CD4-positive, alpha-beta T cell (primary cell): ENCODE results near the gene HIRIP3. TPM values are rescaled to one million over a fixed set of nuclear protein-coding genes. Genes with fewer than 3 reads are reported as not detected.
A peak's percentile ranks its signal among the peaks of the same experiment; 100 is the strongest.

Source experiments
- ATAC-seq: fragments of 200-7000 bp; cut with Tn5 transposase; one replicate; pipeline ENCODE4 v1.10.0; 2022; ENCODE audit warnings: mild to moderate bottlenecking; ENCODE audit not compliant: poor library complexity
- CTCF ChIA-PET: fragments of 350-600 bp; sonication (Branson Sonifier 250); formaldehyde crosslinking; loops from one replicate; lab custom pipeline; 2021; ENCODE audit warnings: antibody characterized with exemption, inconsistent platforms; lab: Charles Lee
- POLR2A ChIA-PET: fragments of 350-600 bp; sonication (Branson Sonifier 250); formaldehyde crosslinking; loops from one replicate; lab custom pipeline; 2021; ENCODE audit warnings: antibody characterized with exemption, inconsistent platforms; lab: Charles Lee
- DNase-seq, 14 experiments: peaks; one replicate each; pipeline ENCODE4 v3.0.0-alpha.2; 2013 to 2020; ENCODE audit warnings: mixed read lengths in 2 of 14
- H3K27ac ChIP-seq, 2 donors: one replicate each; pipeline versions ENCODE4 v1.5.1 to v1.7.0; 2013; ENCODE audit warnings: low read length in 2 of 2, low read depth in 1 of 2, mild to moderate bottlenecking in 1 of 2
- H3K27me3 ChIP-seq, 2 experiments: 1 replicate in 1 of 2; 2 replicates in 1 of 2; pipeline versions ENCODE4 v1.6.1 to v1.7.0; 2013; ENCODE audit warnings: low read length in 2 of 2, control low read depth in 1 of 2, mild to moderate bottlenecking in 1 of 2, moderate library complexity in 1 of 2; ENCODE audit not compliant: insufficient read depth in 2 of 2, control insufficient read depth in 1 of 2
- H3K36me3 ChIP-seq: one replicate; pipeline ENCODE4 v1.6.1; 2013; ENCODE audit warnings: low read length, control low read depth; ENCODE audit not compliant: insufficient read depth
- H3K4me1 ChIP-seq: one replicate; pipeline ENCODE4 v1.6.1; 2013; ENCODE audit warnings: low read length, control low read depth; ENCODE audit not compliant: insufficient read depth
- H3K4me3 ChIP-seq: one replicate; pipeline ENCODE4 v1.5.1; 2013; ENCODE audit warnings: mild to moderate bottlenecking, low read length, moderate library complexity
- H3K9me3 ChIP-seq, 2 experiments: 1 replicate in 1 of 2; 2 replicates in 1 of 2; pipeline versions ENCODE4 v1.6.1 to v1.7.0; 2013; ENCODE audit warnings: low read length in 2 of 2, mild to moderate bottlenecking in 2 of 2, control low read depth in 1 of 2, moderate library complexity in 1 of 2; ENCODE audit not compliant: control insufficient read depth in 1 of 2, insufficient read depth in 1 of 2
- H3K27ac Mint-ChIP-seq: one replicate; pipeline ENCODE4 v1.8.0; 2020; ENCODE audit warnings: mixed read lengths
- H3K27me3 Mint-ChIP-seq: one replicate; pipeline ENCODE4 v1.8.0; 2021; ENCODE audit warnings: mixed read lengths
- H3K36me3 Mint-ChIP-seq: one replicate; pipeline ENCODE4 v1.8.0; 2021; ENCODE audit warnings: low read depth, mixed read lengths
- H3K4me1 Mint-ChIP-seq: one replicate; pipeline ENCODE4 v1.8.0; 2021; ENCODE audit warnings: low read depth, mixed read lengths
- H3K4me3 Mint-ChIP-seq: one replicate; pipeline ENCODE4 v1.8.0; 2020; ENCODE audit warnings: mild to moderate bottlenecking, mixed read lengths
- H3K9me3 Mint-ChIP-seq: one replicate; pipeline ENCODE4 v1.8.0; 2020; ENCODE audit warnings: mixed read lengths
- CTCF ChIP-seq: fragments of 200-600 bp; IDR thresholded peaks from one replicate; pipeline ENCODE4 v1.8.0; 2022; ENCODE audit warnings: antibody characterized with exemption, mild to moderate bottlenecking
- intact Hi-C, 2 experiments: fragments of 100-400 bp; cut with DNase I in 1 of 2; cut with micrococcal nuclease in 1 of 2; formaldehyde crosslinking; loops; one replicate each; pipeline versions ENCODE4 v1.15.1 to v1.9.0; 2023 to 2025; cut with DNase I, micrococcal nuclease
- total RNA-seq, 174 experiments: library from RNA in 2 of 174; stranded (reverse) in 2 of 174; gene quantifications; one replicate each; pipeline ENCODE4 v1.2.3 and lab custom pipeline; 2021 to 2026

Gene HIRIP3
- total RNA-seq, 2 experiments from 2014 or later: 8.5 to 11.8 TPM

GRCh38 chr16:30009085-30009862 lies 13.9 kb upstream of the HIRIP3 start:
- Histone ChIP-seq H3K9me3 (peaks cover 0 to 17% of the 10 kb centered on the region in 2 experiments), H3K4me1 (peaks cover 28% of the 10 kb centered on the region), H3K27me3 (peaks cover 19 to 20% of the 10 kb centered on the region in 2 experiments), H3K4me3 (no peak overlapping the region), H3K36me3 (no peaks in the 10 kb centered on the region), H3K27ac (no peak overlapping the region)
- H3K36me3 Mint-ChIP-seq: no peaks in the 10 kb centered on the region
- peaks cover 22% of the 10 kb centered on the region for H3K27me3 Mint-ChIP-seq
- H3K27ac Mint-ChIP-seq: no peak overlapping the region
- no peak for ATAC-seq
- DNase-seq: no peak
- intact Hi-C loops: loop anchor here in 1 of 2 experiments (5.0 kb wide), 1 partner anchor 307 kb away; no protein-coding TSS in a partner anchor
- peak overlapping the region; percentile 66 for H3K4me3 Mint-ChIP-seq
- POLR2A ChIA-PET: no interaction called here
- no peaks in the 10 kb centered on the region for H3K9me3 Mint-ChIP-seq
- CTCF ChIA-PET: no interaction called here
- TF ChIP-seq CTCF: no peak
- peaks cover 16% of the 10 kb centered on the region for H3K4me1 Mint-ChIP-seq

GRCh38 chr16:30007378-30007895 lies 12.0 kb upstream of the HIRIP3 start:
- Histone ChIP-seq H3K4me3 (no peak overlapping the region), H3K36me3 (peaks cover 10% of the 10 kb centered on the region), H3K27ac (no peak overlapping the region), H3K4me1 (peaks cover 28% of the 10 kb centered on the region), H3K9me3 (peaks cover 0 to 17% of the 10 kb centered on the region in 2 experiments), H3K27me3 (peaks cover 19 to 20% of the 10 kb centered on the region in 2 experiments)
- Mint-ChIP-seq H3K9me3 (no peaks in the 10 kb centered on the region), H3K4me1 (peaks cover 22% of the 10 kb centered on the region), H3K36me3 (peaks cover 11% of the 10 kb centered on the region), H3K27ac (no peak overlapping the region), H3K4me3 (peak overlapping the region; percentile 34), H3K27me3 (peaks cover 22% of the 10 kb centered on the region)
- DNase-seq (no peak), ATAC-seq (no peak)
- POLR2A ChIA-PET: no interaction called here
- intact Hi-C loops: loop anchor here in 1 of 2 experiments (5.0 kb wide), 1 partner anchor 305 kb away; no protein-coding TSS in a partner anchor
- TF ChIP-seq CTCF: no peak
- CTCF ChIA-PET: no interaction called here

GRCh38 chr16:30006659-30007377 lies 11.4 kb upstream of the HIRIP3 start:
- peaks cover 17% of the 10 kb centered on the region for H3K27me3 Mint-ChIP-seq
- CTCF ChIA-PET: no interaction called here
- Histone ChIP-seq H3K4me3 (no peak overlapping the region), H3K4me1 (peaks cover 24% of the 10 kb centered on the region), H3K27ac (no peak overlapping the region), H3K9me3 (peaks cover 0 to 12% of the 10 kb centered on the region in 2 experiments), H3K36me3 (peaks cover 16% of the 10 kb centered on the region), H3K27me3 (peaks cover 15% of the 10 kb centered on the region in 2 experiments)
- POLR2A ChIA-PET: interaction anchor here (1.4 kb wide), 1 partner anchor 33 kb away, joined by 5 read pairs; the partner anchor contains the start of gene TAOK2
- no peak overlapping the region for H3K27ac Mint-ChIP-seq
- no peaks in the 10 kb centered on the region for H3K9me3 Mint-ChIP-seq
- no peak for DNase-seq
- peaks cover 18% of the 10 kb centered on the region for H3K4me1 Mint-ChIP-seq
- peaks cover 17% of the 10 kb centered on the region for H3K36me3 Mint-ChIP-seq
- no peak for TF ChIP-seq CTCF
- H3K4me3 Mint-ChIP-seq: no peak overlapping the region
- ATAC-seq: no peak
- intact Hi-C loops: loop anchor here in 1 of 2 experiments (5.0 kb wide), 1 partner anchor 305 kb away; no protein-coding TSS in a partner anchor
